ENCODE results near the gene FAM210A.

DNA sequence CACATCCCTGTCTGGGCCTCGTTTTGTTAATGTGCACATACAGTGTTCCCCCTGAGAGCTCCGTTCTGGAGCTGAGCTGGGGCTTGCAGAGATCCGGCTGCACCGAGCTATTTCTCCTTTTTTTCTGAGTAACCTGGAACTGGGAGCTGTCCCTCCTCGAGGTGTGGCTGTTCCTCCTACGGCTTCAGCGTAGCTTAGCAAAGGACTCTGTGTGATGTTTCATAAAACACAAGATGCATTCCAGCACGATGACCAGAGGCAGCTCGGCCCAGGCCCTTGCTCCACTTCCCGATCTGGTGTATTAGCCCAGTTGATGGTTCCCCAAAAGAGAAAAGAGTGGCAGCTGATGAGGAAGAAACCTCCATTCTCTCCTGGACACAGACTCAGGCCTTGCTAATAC is 103.0 kb downstream of the FAM210A start:
- TF ChIP-seq POLR2A (IDR thresholded peaks at IDR 0.05) = no peak
- TF ChIP-seq, protein P1, sequence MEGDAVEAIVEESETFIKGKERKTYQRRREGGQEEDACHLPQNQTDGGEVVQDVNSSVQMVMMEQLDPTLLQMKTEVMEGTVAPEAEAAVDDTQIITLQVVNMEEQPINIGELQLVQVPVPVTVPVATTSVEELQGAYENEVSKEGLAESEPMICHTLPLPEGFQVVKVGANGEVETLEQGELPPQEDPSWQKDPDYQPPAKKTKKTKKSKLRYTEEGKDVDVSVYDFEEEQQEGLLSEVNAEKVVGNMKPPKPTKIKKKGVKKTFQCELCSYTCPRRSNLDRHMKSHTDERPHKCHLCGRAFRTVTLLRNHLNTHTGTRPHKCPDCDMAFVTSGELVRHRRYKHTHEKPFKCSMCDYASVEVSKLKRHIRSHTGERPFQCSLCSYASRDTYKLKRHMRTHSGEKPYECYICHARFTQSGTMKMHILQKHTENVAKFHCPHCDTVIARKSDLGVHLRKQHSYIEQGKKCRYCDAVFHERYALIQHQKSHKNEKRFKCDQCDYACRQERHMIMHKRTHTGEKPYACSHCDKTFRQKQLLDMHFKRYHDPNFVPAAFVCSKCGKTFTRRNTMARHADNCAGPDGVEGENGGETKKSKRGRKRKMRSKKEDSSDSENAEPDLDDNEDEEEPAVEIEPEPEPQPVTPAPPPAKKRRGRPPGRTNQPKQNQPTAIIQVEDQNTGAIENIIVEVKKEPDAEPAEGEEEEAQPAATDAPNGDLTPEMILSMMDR (IDR thresholded peaks at IDR 0.05) = no peak

All from uterus (tissue), 2 donors.